Subcutaneous adipose tissue (tissue), 4 donors: ENCODE data around the gene HPS6. TPM values are rescaled to one million over a fixed set of nuclear protein-coding genes. Genes with fewer than 3 reads are reported as not detected.

Experiments used
- total RNA-seq, 4 donors: library from RNA; depleted of rRNA; stranded (reverse); fragments of >200 nt; gene quantifications; one replicate each; pipeline ENCODE4 v1.1.0, GENCODE V29; 2016
- TF ChIP-seq, protein P1 (sequence below): fragments of 450-650 bp; IDR thresholded peaks from one replicate; pipeline ENCODE4 v1.5.1; 2016; ENCODE audit warnings: low read depth, mild to moderate bottlenecking, control low read depth, antibody characterized with exemption, moderate library complexity

HPS6 gene
- total RNA-seq, 4 donors from 2014 or later, result 7.2 to 27.9 (median 16.7) TPM

DNA sequence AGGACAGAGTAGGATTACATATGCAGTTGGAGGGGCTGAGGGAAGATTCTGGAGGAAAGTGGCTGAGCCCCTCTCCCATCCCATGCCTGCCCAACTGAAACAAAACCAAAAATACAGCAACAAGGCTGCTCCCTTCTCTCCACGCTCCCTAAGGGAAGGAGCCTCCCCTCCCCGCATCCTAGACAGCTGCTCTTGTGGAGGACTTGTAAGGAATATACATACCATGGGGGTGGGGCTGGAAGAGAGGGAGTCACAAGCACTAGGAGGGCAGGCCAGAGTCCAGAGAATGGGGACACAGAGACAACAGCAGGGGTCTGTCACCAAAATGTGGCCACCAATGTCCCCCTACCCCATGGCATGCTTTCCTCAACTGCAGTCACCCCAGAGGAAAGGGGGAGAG lies 41.8 kb downstream of the HPS6 start:
- TF ChIP-seq, protein P1, sequence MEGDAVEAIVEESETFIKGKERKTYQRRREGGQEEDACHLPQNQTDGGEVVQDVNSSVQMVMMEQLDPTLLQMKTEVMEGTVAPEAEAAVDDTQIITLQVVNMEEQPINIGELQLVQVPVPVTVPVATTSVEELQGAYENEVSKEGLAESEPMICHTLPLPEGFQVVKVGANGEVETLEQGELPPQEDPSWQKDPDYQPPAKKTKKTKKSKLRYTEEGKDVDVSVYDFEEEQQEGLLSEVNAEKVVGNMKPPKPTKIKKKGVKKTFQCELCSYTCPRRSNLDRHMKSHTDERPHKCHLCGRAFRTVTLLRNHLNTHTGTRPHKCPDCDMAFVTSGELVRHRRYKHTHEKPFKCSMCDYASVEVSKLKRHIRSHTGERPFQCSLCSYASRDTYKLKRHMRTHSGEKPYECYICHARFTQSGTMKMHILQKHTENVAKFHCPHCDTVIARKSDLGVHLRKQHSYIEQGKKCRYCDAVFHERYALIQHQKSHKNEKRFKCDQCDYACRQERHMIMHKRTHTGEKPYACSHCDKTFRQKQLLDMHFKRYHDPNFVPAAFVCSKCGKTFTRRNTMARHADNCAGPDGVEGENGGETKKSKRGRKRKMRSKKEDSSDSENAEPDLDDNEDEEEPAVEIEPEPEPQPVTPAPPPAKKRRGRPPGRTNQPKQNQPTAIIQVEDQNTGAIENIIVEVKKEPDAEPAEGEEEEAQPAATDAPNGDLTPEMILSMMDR, result no peak

- TF ChIP-seq, protein P1, result no peak
Measured at GRCh38 chr10:102109166-102110116, 44.3 kb downstream of the HPS6 start.

DNA sequence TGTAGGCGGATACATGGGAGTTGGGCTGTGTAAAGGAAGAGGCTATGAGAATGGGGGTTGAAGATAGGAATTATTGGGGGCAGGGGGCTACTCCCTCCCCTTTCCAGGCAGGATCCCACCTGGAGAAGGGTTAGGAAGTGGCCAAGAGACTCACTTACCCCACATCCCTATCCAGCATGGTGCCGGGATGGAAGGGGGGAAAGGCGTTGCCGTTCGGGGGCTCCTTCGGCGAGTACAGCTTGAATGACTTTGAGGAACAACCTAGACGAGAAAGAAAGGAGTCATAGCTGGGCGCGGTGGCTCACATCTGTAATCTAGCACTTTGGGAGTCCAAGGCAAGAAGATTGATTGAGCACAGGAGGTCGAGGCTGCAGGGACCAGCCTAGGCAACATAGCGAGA lies 46.1 kb downstream of the HPS6 start:
- TF ChIP-seq, protein P1, result no peak

DNA sequence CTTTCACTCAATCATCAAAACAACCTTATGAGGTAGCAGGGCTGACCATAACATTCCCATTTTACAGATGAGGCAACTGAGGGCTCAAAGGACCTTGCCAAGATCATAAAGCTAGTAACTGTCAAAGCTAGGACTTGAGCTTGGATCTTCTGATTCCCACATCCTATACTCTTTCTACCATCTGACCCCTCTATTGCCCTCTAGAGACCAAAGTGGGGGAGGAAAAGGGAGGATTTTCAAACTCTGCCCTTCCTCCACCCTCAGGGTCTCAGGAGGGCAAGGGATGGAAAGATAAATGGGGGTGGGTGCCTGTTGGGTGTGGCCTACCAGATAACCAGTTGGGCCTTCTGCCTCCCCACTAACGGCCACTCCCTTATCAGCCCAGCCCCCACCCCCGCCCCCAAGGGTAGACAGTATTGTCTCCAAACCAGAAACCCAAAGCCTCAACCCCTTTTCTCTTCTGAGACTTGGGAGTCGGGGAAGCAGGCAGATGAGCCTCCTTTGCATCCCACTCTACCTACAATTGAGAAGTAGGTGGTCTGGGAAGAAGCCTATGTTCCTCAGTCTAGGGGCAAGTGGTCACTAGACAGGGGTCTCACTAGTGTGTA lies 47.2 kb downstream of the HPS6 start:
- TF ChIP-seq, protein P1, result no peak

- TF ChIP-seq, protein P1, result no peak
Measured at GRCh38 chr10:102113261-102113955, 48.3 kb downstream of the HPS6 start.

DNA sequence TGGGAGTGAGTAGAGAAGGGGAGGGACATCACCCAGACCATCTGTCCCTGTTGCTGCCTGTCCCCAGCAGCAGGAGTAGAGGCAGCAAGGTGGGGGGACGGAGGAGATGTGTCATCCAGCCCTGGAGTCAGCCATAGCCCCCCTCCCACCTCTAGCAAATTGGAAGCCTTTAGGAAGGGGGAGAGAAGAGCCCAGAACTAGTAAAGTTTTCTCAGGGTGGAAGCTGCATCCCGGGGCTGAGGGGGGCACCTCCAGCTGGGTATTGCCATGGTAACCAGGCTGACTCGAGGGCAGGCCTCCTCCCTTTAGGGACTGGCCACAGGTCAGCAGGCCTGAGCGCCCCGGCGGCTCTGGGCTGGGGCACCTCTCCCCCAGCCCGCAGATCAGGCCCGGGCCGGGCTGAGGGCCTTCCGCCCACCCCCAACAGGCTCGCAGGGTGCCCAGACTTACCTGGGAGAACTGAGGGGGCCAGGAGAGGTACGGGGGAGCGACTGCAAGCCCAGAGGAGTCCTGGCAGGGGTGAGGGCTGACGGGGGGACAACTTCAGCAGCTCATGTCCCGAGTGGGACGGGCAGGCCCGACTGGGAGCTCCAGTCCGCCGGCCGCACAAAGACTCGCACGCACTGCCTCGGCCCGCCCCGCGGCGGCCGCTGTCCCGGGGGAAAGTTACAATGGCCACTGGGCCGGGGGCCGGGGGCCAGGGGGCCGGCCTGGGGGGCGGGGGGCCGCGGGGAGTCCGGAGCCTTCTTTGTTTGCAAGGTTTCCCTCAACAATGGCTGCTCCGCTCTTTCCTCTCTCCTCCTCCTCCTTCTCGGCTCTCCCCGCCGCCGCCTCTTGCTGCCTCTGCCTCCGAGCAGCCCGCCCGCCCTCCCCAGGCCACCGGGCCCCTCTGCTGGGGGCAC lies 49.1 kb downstream of the HPS6 start:
- TF ChIP-seq, protein P1, result no peak
